ENCODE measurements around the gene LTF.

GRCh38 chr3:46492890-46493547 is 28.3 kb upstream of the LTF start:
- TF ChIP-seq CTCF (IDR thresholded peaks at IDR 0.05 in 4 of 5, conservative IDR thresholded peaks at IDR 0.05 in 1 of 5): no peak
- no peak for TF ChIP-seq POLR2A (IDR thresholded peaks at IDR 0.05)

Measured in gastrocnemius medialis (tissue), 4 donors.